K562 (cell line): ENCODE data around the gene CD226. TPM values are rescaled to one million over a fixed set of nuclear protein-coding genes. Genes with fewer than 3 reads are reported as not detected.

ENCODE experiments used
- ATAC-seq: fragments of 200-7000 bp; cut with Tn5 transposase; 3 replicates; pipeline ENCODE4 v1.9.1; 2020; ENCODE audit warnings: moderate library complexity
- BruUV-seq: library from RNA; stranded (reverse); fragments of 400-500 nt; replicated peaks from 2 replicates; lab custom pipeline; 2021; lab: Mats Ljungman, UMichigan
- CTCF ChIA-PET: fragments of 300-600 bp; formaldehyde crosslinking; extraction: SDS; loops from one replicate; lab custom pipeline; 2021; ENCODE audit warnings: low intra/inter-chr PET ratio; lab: Yijun Ruan, JAX
- POLR2A ChIA-PET: fragments of 300-600, 350-650 bp; sonication (Branson Sonifier 250); formaldehyde crosslinking; extraction: SDS; loops from one replicate; lab custom pipeline; 2021; ENCODE audit warnings: antibody characterized with exemption, inconsistent platforms; lab: Yijun Ruan, JAX
- DNase-seq, 4 experiments: peaks; one replicate each; pipeline versions ENCODE4 v3.0.0 to v3.0.0-alpha.2; 2011 to 2018; ENCODE audit warnings: low spot score in 3 of 4, mixed read lengths in 3 of 4; ENCODE audit errors: extremely low read depth in 1 of 4
- FAIRE-seq: peaks from 2 replicates; lab custom pipeline; 2011; peaks lifted over from hg19 to GRCh38; lab: Jason Lieb, UNC
- H2AFZ ChIP-seq: 2 replicates; pipeline ENCODE4 v1.6.0; 2011; ENCODE audit warnings: low read depth, low read length, control low read depth, inconsistent platforms
- H3K27ac ChIP-seq: fragments of 200-600 bp; 3 replicates; pipeline ENCODE4 v1.8.0; 2011; ENCODE audit warnings: low read depth, mild to moderate bottlenecking, control low read depth, inconsistent platforms, low read length, moderate library complexity, mixed read lengths; ENCODE audit errors: extremely low read depth
- H3K27me3 ChIP-seq, 2 experiments: fragments of 300-600 bp in 1 of 2; 2 replicates in 1 of 2; 3 replicates in 1 of 2; pipeline versions ENCODE4 v1.6.0 to v1.8.0; 2011; ENCODE audit warnings: inconsistent platforms in 2 of 2, low read length in 2 of 2, mild to moderate bottlenecking in 1 of 2, mixed read lengths in 1 of 2, moderate library complexity in 1 of 2; ENCODE audit not compliant: control insufficient read depth in 2 of 2, insufficient read depth in 2 of 2
- H3K36me3 ChIP-seq: fragments of 300-600 bp; 3 replicates; pipeline ENCODE4 v1.8.0; 2011; ENCODE audit warnings: mild to moderate bottlenecking, low read length, inconsistent platforms; ENCODE audit not compliant: control insufficient read depth, insufficient read depth
- H3K4me1 ChIP-seq, 2 experiments: fragments of 200-600 bp in 1 of 2; replicated peaks in 1 of 2; 2 replicates in 1 of 2; 3 replicates in 1 of 2; pipeline versions ENCODE4 v1.5.1 to v1.8.0; 2011; ENCODE audit warnings: inconsistent platforms in 2 of 2, low read length in 2 of 2, mild to moderate bottlenecking in 1 of 2, mixed read lengths in 1 of 2, moderate library complexity in 1 of 2; ENCODE audit not compliant: control insufficient read depth in 2 of 2, insufficient read depth in 2 of 2
- H3K4me2 ChIP-seq: 2 replicates; pipeline ENCODE4 v1.6.1; 2011; ENCODE audit warnings: low read length, control low read depth, inconsistent platforms, mixed read lengths; ENCODE audit not compliant: insufficient read depth
- H3K4me3 ChIP-seq: fragments of 200-600 bp; sonication (generic), shearing (Covaris generic); 2 replicates; pipeline ENCODE4 v1.5.1; 2016; ENCODE audit warnings: control low read depth, inconsistent platforms
- H3K79me2 ChIP-seq: fragments of 200-600 bp; 3 replicates; pipeline ENCODE4 v1.8.0; 2011; ENCODE audit warnings: low read length, inconsistent platforms; ENCODE audit not compliant: control insufficient read depth, insufficient read depth
- H3K9ac ChIP-seq, 2 experiments: 2 replicates each; pipeline versions ENCODE4 v1.6.0 to v1.6.1; 2011; ENCODE audit warnings: low read depth in 2 of 2, low read length in 2 of 2, control low read depth in 1 of 2, inconsistent platforms in 1 of 2, mild to moderate bottlenecking in 1 of 2, mixed read lengths in 1 of 2; ENCODE audit not compliant: insufficient read depth in 1 of 2
- H3K9me1 ChIP-seq: one replicate; pipeline ENCODE4 v1.6.0; 2011; ENCODE audit warnings: inconsistent platforms, mild to moderate bottlenecking, low read length, moderate library complexity; ENCODE audit not compliant: control insufficient read depth, insufficient read depth
- H3K9me3 ChIP-seq: replicated peaks from 2 replicates; pipeline ENCODE4 v1.5.1; 2011; ENCODE audit warnings: low read depth, low read length, inconsistent platforms; ENCODE audit not compliant: control insufficient read depth, insufficient read depth
- H4K20me1 ChIP-seq: replicated peaks from 2 replicates; pipeline ENCODE4 v1.6.1; 2011; ENCODE audit warnings: low read length, inconsistent platforms, mixed read lengths; ENCODE audit not compliant: control insufficient read depth, insufficient read depth
- ARID1B ChIP-seq: fragments of 450-650 bp; IDR thresholded peaks from 2 replicates; pipeline ENCODE4 v1.6.1; 2016; ENCODE audit warnings: antibody characterized with exemption, mild to moderate bottlenecking, inconsistent platforms
- ATF3 ChIP-seq, 2 experiments: fragments of 450-650 bp in 1 of 2; sonication (generic) in 1 of 2; formaldehyde crosslinking in 1 of 2; IDR thresholded peaks in 1 of 2; conservative IDR thresholded peaks in 1 of 2; 2 replicates each; pipeline versions ENCODE4 v1.6.1 to v1.8.1; 2016 to 2023; ENCODE audit warnings: mild to moderate bottlenecking in 2 of 2, moderate library complexity in 2 of 2, inconsistent platforms in 1 of 2, missing genetic modification reagents in 1 of 2
- ATF7 ChIP-seq: fragments of 450-650 bp; IDR thresholded peaks from 2 replicates; pipeline ENCODE4 v1.7.1; 2014; ENCODE audit warnings: mild to moderate bottlenecking, moderate library complexity
- BHLHE40 ChIP-seq: IDR thresholded peaks from 2 replicates; pipeline ENCODE4 v1.6.1; 2011; ENCODE audit warnings: low read length, improper control_type of control experiment
- CBFA2T3 ChIP-seq: fragments of 450-650 bp; IDR thresholded peaks from 2 replicates; pipeline ENCODE4 v1.6.1; 2017
- CHAMP1 ChIP-seq: fragments of 450-650 bp; IDR thresholded peaks from 2 replicates; pipeline ENCODE4 v1.6.1; 2016; ENCODE audit warnings: mild to moderate bottlenecking
- FOXM1 ChIP-seq, 2 experiments: fragments of 450-650 bp in 1 of 2; sonication (generic) in 1 of 2; formaldehyde crosslinking in 1 of 2; IDR thresholded peaks; 2 replicates each; pipeline versions ENCODE4 v1.6.1 to v1.9.0; 2017 to 2022; ENCODE audit warnings: low read depth in 2 of 2, mild to moderate bottlenecking in 2 of 2, missing genetic modification reagents in 1 of 2, moderate library complexity in 1 of 2
- HMGXB4 ChIP-seq: sonication (generic); formaldehyde crosslinking; IDR thresholded peaks from 2 replicates; pipeline ENCODE4 v1.8.1; 2023; ENCODE audit warnings: mild to moderate bottlenecking, missing genetic modification reagents
- ILK ChIP-seq: fragments of 450-650 bp; IDR thresholded peaks from 2 replicates; pipeline ENCODE4 v1.6.1; 2016; ENCODE audit warnings: missing genetic modification characterization, low read depth, mild to moderate bottlenecking, missing compliant biosample characterization, moderate library complexity, borderline replicate concordance
- KLF13 ChIP-seq: fragments of 450-650 bp; IDR thresholded peaks from 2 replicates; pipeline ENCODE4 v1.6.1; 2016; ENCODE audit warnings: missing genetic modification characterization, low read depth, mild to moderate bottlenecking, missing compliant biosample characterization, moderate library complexity, borderline replicate concordance
- POLR3A ChIP-seq: IDR thresholded peaks from 2 replicates; pipeline ENCODE4 v1.6.1; 2011; ENCODE audit warnings: borderline replicate concordance, mild to moderate bottlenecking, moderate library complexity; ENCODE audit not compliant: insufficient read length, insufficient read depth; ENCODE audit errors: extremely low read depth
- SRF ChIP-seq, 2 experiments: fragments of 250-450, 450-650 bp in 1 of 2; sonication (Bioruptor Pico) in 1 of 2; sonication (generic) in 1 of 2; formaldehyde crosslinking; IDR thresholded peaks; 2 replicates each; pipeline versions ENCODE4 v1.5.0 to v1.5.1; 2020 to 2022; ENCODE audit warnings: mild to moderate bottlenecking in 1 of 2, missing genetic modification reagents in 1 of 2
- ZBTB2 ChIP-seq: fragments of 450-650 bp; IDR thresholded peaks from 2 replicates; pipeline ENCODE4 v1.6.1; 2016; ENCODE audit warnings: antibody characterized with exemption
- ZNF124 ChIP-seq: sonication (generic); formaldehyde crosslinking; IDR thresholded peaks from 2 replicates; pipeline ENCODE4 v1.8.1; 2022; ENCODE audit warnings: missing genetic modification reagents
- ZNF347 ChIP-seq: fragments of 450-650 bp; formaldehyde crosslinking; IDR thresholded peaks from 2 replicates; pipeline ENCODE4 v1.4.0; 2020; ENCODE audit warnings: low read depth, mild to moderate bottlenecking, moderate library complexity
- WGBS: fragments of 100-300 bp; shearing (Covaris generic); methylation state at CpG from one replicate; pipeline ENCODE4 v1.1.6; 2016; ENCODE audit warnings: low coverage, mixed read lengths; ENCODE audit not compliant: insufficient coverage; ENCODE audit errors: missing lambda C conversion rate; 5-methylcytosine and 5-hydroxymethylcytosine counted together
- in situ Hi-C: fragments of 300-500 bp; cut with MboI; formaldehyde crosslinking; loops from 4 replicates; pipeline ENCODE4 v1.15.0; 2018; ENCODE audit warnings: inconsistent platforms, mixed read lengths
- intact Hi-C: fragments of 100-400 bp; cut with micrococcal nuclease; formaldehyde crosslinking; loops from 2 replicates; pipeline ENCODE4 v1.14.2; 2022
- polyA plus RNA-seq, 8 experiments: library from polyadenylated mRNA; depleted of rRNA in 4 of 8; stranded (reverse) in 5 of 8; unstranded in 3 of 8; fragments of >200 nt; fragmentation: Nextera tagmentation in 2 of 8; fragmentation: Illumina TruSeq in 1 of 8; extraction: Ambion mirVana in 2 of 8; extraction: Trizol in 1 of 8; gene quantifications; 2 replicates each; pipeline versions ENCODE4 v1.2.1 to v1.2.3, GENCODE V29; 2011 to 2014; ENCODE audit warnings: inconsistent platforms in 1 of 8, missing spikeins in 1 of 8
- total RNA-seq, 7 experiments: library from RNA; depleted of rRNA in 6 of 7; stranded (reverse); fragments of >200 nt in 6 of 7; fragmentation: Illumina TruSeq in 2 of 7; extraction: Trizol in 2 of 7; gene quantifications; 2 replicates each; pipeline versions ENCODE4 v1.2.1 to v1.2.3, GENCODE V29; 2011 to 2021; ENCODE audit warnings: low replicate concordance in 1 of 7

CD226 gene
- total and polyA plus RNA-seq, 9 of the 15 experiments (the other 6 are each of a cell fraction or from before 2014, with no cell fraction given): 0.32 to 1.7 (median 0.80) TPM

- CTCF ChIA-PET: no interaction called here
- TF ChIP-seq ZBTB2: no peak
- TF ChIP-seq CBFA2T3: 0 out of 2 replicates have a peak, but pooled peaks have one; percentile 14
- TF ChIP-seq ARID1B: peak; percentile 63; the same call in 1 of the 2 replicates
- no peak for TF ChIP-seq KLF13 (tag)
- no peak for TF ChIP-seq HMGXB4 (CRISPR knock-in tag)
- TF ChIP-seq ZNF347 (CRISPR knock-in tag): no peak
- no peak for TF ChIP-seq SRF (CRISPR knock-in tag; IDR thresholded peaks at IDR 0.05)
- TF ChIP-seq ZNF124 (CRISPR knock-in tag): no peak
- peak; percentile 49; the same call in 1 of the 2 replicates for TF ChIP-seq ATF7
- no peak for TF ChIP-seq ILK (tag)
- TF ChIP-seq BHLHE40: no peak
- TF ChIP-seq POLR3A: no peak
- peak; percentile 28; the same call in 1 of the 2 replicates for TF ChIP-seq ATF3 (IDR thresholded peaks at IDR 0.05)
- TF ChIP-seq ATF3 (CRISPR knock-in tag; conservative IDR thresholded peaks at IDR 0.05): no peak
- TF ChIP-seq FOXM1 (IDR thresholded peaks at IDR 0.05; ENCODE audit: low read depth): 0 out of 2 replicates have a peak, but pooled peaks have one; percentile 20
- no peak for TF ChIP-seq FOXM1 (CRISPR knock-in tag; IDR thresholded peaks at IDR 0.05; ENCODE audit: low read depth)
- TF ChIP-seq CHAMP1: no peak
Observed at GRCh38 chr18:69830189-69830588, 117.5 kb downstream of the CD226 start.

More at GRCh38 chr18:69830189-69830588, 117.5 kb downstream of the CD226 start:
- no peak for FAIRE-seq
- no peak overlapping the region for H3K9ac ChIP-seq
- no peak overlapping the region for H3K4me2 ChIP-seq
- no peak overlapping the region for H3K27ac ChIP-seq
- H2AFZ ChIP-seq: no peak overlapping the region
- no peak overlapping the region for H3K4me3 ChIP-seq
- no peaks in the 10 kb centered on the region for H3K9me3 ChIP-seq
- in situ Hi-C loops: no loop called here
- BruUV-seq: no TSS peak
- H3K36me3 ChIP-seq: no peaks in the 10 kb centered on the region
- intact Hi-C loops: no loop called here
- ATAC-seq: no peak
- WGBS: 9% methylated on average over 1 of the region's 1 CpG
- POLR2A ChIA-PET: interaction anchor here (0.8 to 1.5 kb wide), 4 partner anchors 9 to 121 kb away, joined by 3 read pairs; no protein-coding TSS in a partner anchor
- H3K9me1 ChIP-seq: no peaks in the 10 kb centered on the region
- H3K27me3 ChIP-seq: no peaks in the 10 kb centered on the region
- no peaks in the 10 kb centered on the region for H3K79me2 ChIP-seq
- no peak for DNase-seq
- no peaks in the 10 kb centered on the region for H3K4me1 ChIP-seq
- H4K20me1 ChIP-seq: no peaks in the 10 kb centered on the region
